Activated T-helper 9 cell treated with anti-CD3 and anti-CD28 coated beads, Interleukin-2, amount 50 U/mL, for 16 hours (primary cell): ENCODE results near the gene CMYA5.
"Not testable (repeated sequence)": the region's sequence is repeated elsewhere in the genome, so short reads cannot be mapped to it uniquely, and the experiment has no call there.

Experiments used
- DNase-seq: peaks from one replicate; pipeline ENCODE4 v3.0.0-alpha.2; 2020; ENCODE audit warnings: low read depth

CMYA5 gene

DNA sequence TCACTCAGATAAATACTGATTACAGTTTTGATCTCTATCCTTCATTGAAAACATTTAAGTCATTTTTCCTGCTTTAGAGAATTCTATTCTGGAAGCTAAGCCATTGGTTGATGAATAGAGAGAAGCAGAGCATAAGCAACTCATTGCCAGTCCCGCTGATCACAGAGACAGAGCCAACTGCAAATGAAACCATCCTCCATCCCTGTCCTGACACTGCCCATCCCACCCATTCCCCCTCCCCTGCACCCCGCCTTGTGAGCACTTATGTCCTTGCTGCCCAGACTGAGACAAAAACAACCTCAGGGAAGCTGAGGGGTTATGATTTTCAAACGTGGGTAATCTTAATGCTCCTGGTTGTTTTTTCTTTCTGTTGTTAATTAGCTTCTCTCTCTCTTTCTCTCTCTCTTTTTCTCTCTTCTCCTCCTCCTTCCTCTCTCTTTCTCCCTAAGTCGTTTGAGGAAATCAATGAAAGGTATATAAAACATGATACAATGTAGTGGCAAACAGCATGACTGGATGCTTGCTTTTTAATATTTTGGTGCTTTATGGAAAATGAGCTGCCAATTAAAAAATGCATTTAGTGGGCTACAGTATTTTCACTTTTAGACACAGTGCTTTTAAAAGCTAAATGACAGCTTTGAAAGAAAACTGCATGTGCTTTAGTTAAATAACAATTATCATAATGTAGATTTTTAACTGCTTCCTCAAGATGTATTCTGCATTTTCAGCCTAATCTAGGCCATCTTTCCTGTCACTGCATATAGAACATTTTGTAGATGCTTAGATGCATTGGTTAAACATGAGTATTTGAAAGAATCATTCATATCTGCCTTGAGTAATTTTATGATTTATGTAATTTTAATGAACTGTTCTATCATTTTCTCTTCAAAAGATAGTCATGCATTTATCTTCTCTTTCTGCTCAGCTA lies 57.3 kb downstream of the CMYA5 start:
- DNase-seq: no peak

GRCh38 chr5:79750611-79751510 lies 61.2 kb downstream of the CMYA5 start:
- no peak for DNase-seq

- DNase-seq: no peak
These were observed 63.5 kb downstream of the CMYA5 start for GRCh38 chr5:79753092-79753491.

GRCh38 chr5:79753877-79754645 lies 64.4 kb downstream of the CMYA5 start:
- DNase-seq: no peak

DNA sequence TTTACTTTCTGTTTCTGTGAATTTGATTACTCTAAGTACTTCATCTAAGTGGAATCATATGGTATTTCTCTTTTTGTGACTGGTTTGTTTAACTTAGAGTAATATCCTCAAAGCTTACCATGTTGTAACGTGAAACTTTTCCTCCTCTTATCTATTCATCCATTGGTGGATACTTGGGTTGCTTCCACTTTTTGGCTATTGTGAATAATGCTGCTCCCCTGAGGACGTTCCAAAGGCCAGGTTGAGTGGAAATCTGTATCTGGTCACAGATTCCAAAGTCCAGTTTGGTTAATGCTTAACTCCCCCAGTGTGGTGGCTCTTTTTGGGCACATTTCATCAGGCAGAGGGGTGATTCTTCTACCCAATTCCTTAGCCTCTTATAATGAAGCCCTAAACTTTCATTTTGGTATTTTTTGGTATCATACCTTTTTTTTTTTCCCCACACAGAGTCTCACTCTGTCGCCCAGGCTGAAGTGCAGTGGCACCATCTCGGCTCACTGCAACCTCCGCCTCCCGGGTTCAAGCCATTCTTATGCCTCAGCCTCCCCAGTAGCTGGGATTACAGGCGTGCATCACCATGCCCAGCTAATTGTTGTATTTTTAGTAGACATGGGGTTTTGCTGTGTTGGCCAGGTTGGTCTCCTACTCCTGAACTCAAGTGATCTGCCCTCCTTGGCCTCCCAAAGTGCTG lies 65.4 kb downstream of the CMYA5 start:
- DNase-seq: no peak

- no peak for DNase-seq
These were observed 66.4 kb downstream of the CMYA5 start for GRCh38 chr5:79756076-79756475.

DNA sequence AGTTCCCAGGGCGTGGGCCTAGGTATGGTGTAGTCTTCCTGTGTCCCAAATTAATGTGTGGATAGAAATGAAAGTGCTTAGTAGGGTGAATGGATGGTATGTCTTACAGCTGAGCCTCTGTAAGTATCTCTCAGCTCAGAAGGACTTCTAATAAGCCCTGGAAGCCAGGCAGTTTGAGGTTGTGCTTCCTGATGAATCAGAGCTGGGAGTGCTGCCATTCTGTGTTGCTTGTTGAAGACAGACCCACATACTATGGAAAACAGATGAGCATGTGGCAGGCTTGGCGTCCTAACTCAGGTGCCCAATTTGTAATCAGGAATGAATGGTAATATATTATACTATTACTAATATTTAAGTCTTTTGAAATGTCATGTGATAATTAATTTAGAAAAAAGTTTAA lies 69.8 kb downstream of the CMYA5 start:
- DNase-seq: no peak

GRCh38 chr5:79759848-79760247 lies 70.2 kb downstream of the CMYA5 start:
- DNase-seq: no peak

GRCh38 chr5:79762929-79763328 lies 73.3 kb downstream of the CMYA5 start:
- DNase-seq: no peak

DNA sequence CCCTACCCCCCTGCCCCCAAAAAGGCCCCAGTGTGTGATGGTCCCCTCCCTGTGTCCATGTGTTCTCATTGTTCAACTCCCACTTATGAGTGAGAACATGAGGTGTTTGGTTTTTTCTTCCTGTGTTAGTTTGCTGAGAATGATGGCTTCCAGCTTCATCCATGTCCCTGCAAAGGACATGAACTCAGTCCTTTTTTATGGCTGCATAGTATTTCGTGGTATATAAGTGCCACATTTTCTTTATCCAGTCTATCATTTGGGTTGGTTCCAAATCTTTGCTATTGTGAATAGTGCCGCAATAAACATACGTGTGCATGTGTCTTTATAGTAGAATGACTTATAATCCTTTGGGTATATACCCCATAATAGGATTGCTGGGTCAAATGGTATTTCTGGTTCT lies 74.5 kb downstream of the CMYA5 start:
- not testable (repeated sequence) for DNase-seq

- no peak for DNase-seq
These were observed 81.8 kb downstream of the CMYA5 start for GRCh38 chr5:79771387-79771786.

DNA sequence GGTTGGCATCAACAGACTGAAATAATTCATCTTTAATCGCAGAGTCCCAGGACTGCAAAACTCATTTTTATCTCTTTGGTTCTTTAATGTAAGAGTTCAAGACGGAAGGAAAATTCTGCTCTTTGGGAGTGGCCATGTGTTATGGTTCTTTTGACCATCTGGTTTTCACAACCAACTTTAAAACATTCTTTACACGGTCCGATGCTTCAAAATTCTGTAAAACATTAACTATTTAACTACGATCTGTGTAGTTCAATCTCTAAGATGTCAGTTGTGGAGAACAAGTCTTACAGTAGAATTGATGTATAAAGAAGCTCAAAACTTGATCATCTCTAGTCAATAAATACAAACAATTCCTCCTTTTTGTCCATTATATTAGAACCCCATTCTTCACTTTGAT lies 83.0 kb downstream of the CMYA5 start:
- no peak for DNase-seq

DNA sequence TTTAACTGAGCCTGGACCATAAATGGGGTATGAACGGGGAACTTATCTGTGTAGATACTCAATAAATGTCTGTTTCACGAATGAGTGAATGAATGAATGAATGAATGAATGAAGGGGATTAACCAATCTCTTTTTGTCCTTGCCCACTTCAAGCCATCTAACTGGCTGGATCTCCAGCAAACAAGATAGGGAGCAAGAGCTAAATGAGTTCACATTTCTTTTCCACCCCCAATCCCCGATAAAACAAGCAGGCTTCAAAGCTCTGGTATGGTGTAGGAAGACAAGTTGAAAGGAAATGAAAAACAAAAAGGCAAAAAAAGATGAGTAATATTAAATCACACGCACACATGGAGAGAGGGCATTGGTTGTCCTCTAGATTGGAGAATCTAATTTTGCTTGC lies 84.0 kb downstream of the CMYA5 start:
- no peak for DNase-seq

DNA sequence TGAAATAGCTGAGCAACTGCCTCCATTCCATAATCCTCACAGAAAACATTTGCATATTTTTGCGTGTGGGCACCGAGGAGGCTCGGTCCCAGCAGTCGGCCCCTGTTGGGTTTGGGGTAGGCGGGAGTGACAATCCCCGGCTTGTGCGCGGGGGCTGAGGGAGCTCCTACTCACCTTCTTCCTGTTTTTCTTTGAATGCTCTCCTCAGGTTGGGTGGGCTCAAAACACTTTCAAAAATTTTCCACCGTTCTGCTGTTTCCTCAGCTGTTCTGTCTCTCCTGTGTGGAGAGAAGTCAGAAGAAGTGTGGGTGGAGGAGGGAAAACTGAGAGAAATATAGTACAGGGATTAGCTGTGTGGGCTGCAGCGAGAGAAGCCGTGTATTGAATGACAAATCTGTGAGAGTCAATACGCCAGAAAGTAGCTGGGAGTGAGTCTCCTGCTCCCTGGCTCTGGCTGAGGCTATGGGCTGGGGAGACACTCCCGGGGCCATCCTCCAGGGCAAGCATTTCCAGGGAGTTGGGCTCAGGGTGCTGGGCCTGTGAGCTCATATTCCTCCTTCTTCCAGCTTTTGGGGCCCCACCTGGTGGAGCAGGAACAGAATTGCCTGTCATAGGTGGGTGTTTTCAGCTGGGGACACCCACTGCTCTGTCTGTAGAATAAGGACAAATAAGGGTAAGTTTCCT lies 84.7 kb downstream of the CMYA5 start:
- DNase-seq: no peak

DNA sequence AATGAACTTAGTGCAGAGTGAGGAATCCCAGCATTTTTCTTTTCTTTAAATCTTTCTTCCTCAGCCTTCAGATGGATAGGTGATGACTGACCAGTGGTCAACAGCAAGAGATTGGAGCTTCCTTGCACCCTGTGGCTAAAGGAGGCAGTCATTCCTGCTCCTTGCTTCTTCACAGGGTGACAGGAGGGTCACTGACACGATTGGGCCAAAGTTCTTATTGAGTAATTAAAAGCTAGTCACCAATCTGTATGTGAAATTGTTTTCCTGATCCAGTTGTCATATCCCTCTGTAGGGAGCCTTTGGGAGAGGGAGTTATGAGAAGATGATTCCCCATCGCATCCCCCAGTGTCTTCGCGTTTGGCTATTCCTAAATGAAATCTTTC lies 85.2 kb downstream of the CMYA5 start:
- no peak for DNase-seq

DNA sequence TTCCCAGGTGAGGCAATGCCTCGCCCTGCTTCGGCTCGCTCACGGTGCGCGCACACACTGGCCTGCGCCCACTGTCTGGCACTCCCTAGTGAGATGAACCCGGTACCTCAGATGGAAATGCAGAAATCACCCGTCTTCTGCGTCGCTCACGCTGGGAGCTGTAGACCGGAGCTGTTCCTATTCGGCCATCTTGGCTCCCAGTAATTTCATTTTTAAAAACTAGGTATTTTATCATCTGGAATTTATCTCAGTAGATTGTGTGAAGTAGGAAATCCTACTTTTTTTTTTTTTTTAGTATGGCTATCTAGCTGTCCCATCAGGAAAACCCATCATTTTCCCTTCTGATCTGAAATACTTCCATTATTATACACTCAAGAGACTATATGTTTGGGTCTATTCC lies 95.1 kb downstream of the CMYA5 start:
- DNase-seq: not testable (repeated sequence)

DNA sequence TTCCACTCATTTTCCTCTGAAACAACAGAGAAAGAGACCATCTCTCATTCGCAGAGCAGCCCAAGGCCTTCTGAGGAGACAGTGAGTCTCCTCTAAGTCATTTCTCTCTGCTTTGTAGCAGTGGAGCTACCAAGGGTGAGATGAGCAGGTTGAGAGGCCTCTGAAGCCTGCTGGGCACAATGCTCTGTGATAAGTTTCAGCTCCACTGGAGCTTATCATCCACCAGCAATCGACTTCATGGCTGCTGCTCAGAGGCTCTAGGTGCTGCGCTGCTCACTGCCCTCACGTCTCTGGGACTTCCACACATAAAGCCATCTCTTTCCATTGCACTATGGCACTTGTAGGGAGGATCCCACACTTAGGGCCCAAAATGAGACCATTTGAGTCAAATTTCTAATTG lies 96.3 kb downstream of the CMYA5 start:
- DNase-seq: no peak

DNA sequence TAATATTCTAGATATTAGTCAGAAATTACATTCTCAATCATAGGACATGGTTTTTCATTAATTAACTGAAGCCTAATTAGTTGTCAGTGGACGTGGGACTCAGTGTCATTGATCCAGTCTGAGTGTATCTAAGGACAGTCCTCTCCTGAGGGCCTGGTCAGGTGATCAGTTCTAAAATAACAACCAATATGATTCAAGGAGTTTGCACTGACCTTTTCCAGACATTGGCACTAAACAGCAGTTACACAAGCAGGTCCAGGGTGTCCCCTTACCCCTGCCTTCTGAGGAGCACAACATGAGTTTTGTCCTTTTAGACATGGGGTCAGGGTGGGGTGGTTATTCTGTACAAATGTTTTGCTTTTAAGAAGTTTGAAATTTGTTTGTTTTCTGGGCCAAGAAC lies 97.8 kb downstream of the CMYA5 start:
- DNase-seq: no peak

DNA sequence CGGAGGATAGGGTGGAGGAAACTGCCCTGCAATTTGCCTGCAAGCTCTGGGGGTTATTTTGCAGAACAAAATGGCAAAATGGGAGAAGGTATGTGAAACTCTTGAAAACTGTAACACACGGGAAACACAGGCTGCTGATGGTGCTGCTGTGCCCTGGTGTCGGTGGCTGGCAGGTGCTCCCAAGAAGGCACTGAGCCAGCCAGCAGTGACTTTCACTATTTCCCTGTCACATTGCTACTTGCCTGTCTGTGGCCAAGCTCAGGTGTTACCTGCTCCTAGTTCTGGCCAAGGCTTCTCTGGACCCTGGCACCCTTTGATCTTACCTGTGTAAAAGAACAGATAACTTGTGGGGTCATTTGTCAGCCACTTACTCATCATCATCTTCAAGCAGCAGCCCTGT lies 102.2 kb downstream of the CMYA5 start:
- DNase-seq: no peak

DNA sequence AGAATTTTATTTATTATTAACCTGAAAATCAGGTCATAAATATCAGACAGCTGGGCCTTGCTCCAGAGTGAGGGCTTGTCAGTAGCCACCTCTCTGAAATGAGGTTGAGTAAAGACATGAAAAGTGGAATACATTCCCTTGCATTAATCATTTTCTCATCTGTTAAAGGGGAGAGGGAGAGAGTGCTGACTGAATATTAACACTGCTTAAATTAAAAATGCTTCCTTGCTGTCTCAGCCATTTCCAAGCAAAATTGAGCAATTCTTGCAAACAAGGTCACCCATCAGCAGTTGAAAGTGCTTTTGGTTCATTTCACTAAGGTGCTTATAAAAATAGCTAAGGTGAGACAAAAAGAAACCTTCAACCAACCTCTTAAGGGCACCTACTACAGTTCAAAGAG lies 102.8 kb downstream of the CMYA5 start:
- no peak for DNase-seq

- no peak for DNase-seq
These were observed 103.7 kb downstream of the CMYA5 start for GRCh38 chr5:79793304-79793703.
